Measurements from ENCODE around the gene KRT85.

Gene KRT85

DNA sequence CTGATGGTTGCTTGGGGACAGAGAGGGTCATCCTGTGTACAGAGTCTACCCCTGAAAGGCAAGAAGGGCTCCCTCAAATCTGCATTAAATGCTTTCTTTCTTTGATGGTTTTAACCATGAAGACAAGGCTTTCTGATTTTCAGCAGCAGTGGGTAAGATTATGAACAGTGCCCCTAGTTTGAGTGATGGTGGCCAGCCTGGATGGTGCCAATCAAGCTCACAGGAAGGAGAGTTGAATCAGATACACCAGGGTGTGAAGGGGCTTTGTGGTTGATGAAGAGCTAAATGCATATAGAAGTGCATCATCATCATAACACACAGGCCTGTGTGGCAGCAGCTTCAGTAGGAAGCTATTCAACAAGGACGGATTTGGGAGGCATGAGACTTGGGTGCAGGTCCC lies 5.7 kb downstream of the KRT85 start:
- H3K4me3 ChIP-seq (ENCODE audit: low read length): no peak overlapping the region
- TF ChIP-seq, protein P1, sequence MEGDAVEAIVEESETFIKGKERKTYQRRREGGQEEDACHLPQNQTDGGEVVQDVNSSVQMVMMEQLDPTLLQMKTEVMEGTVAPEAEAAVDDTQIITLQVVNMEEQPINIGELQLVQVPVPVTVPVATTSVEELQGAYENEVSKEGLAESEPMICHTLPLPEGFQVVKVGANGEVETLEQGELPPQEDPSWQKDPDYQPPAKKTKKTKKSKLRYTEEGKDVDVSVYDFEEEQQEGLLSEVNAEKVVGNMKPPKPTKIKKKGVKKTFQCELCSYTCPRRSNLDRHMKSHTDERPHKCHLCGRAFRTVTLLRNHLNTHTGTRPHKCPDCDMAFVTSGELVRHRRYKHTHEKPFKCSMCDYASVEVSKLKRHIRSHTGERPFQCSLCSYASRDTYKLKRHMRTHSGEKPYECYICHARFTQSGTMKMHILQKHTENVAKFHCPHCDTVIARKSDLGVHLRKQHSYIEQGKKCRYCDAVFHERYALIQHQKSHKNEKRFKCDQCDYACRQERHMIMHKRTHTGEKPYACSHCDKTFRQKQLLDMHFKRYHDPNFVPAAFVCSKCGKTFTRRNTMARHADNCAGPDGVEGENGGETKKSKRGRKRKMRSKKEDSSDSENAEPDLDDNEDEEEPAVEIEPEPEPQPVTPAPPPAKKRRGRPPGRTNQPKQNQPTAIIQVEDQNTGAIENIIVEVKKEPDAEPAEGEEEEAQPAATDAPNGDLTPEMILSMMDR (conservative IDR thresholded peaks at IDR 0.05; ENCODE audit: low read length): no peak
- no peak for DNase-seq (ENCODE audit: low read depth)

DNA sequence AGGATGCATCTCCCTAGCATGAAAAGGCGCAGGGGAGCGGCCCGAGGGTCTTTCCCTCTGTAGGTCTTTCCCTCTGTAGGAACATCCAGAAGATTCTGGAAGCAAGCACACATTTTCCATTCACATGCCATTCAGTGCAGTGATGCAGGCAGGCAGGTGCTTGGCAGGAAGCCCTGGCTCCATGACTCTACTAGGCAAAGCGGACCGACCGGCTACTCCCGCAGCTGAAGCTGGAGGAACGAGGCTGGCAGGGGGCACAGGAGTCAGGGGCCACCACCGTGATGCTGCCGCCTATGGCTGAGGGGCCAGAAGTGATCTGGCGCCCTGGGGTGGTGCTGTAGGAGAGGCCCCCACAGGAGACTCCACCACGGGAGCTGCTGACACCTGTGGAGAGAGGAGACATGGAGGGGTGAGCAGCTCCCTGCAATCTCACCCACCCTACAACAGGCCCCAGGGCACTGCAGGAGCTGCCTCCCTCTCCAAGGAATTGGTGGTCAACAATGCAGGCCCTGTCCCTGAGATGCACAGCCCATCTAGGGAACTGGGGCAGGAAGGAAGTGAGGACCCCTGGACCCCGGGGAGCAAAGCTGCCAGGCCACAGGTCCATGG lies 6.5 kb downstream of the KRT85 start:
- no peak overlapping the region for H3K4me3 ChIP-seq (ENCODE audit: low read length)
- TF ChIP-seq, protein P1 (conservative IDR thresholded peaks at IDR 0.05; ENCODE audit: low read length): no peak
- no peak for DNase-seq (ENCODE audit: low read depth)

DNA sequence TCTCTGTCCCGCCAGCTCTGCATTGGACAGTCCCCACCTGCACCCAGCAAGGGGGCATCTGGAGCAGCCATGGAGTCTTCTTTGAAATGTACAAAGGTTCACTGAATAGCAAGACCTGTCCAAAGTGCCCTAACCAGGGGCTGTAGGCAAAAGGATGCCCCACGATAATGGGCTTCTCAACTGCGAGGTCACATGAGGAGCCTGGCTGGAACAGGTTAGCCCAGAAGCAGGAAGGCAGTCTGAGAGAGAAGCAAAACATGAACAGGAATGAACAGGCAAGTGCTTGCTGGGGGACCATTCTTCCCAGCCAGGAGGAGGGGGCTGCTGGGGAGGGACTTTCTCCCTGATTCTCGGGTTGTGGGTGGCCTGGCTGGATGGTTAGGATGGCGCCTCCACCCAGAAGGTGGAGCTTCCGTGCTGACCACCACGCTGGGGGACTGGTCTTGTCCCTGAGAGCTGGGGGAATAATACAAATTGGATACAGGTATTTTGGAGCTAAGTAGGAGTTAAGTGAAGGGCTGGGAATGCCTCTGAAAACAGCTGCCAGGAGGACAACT lies 7.1 kb downstream of the KRT85 start:
- DNase-seq (ENCODE audit: low read depth): no peak
- TF ChIP-seq, protein P1 (conservative IDR thresholded peaks at IDR 0.05; ENCODE audit: low read length): no peak
- no peak overlapping the region for H3K4me3 ChIP-seq (ENCODE audit: low read length)

DNA sequence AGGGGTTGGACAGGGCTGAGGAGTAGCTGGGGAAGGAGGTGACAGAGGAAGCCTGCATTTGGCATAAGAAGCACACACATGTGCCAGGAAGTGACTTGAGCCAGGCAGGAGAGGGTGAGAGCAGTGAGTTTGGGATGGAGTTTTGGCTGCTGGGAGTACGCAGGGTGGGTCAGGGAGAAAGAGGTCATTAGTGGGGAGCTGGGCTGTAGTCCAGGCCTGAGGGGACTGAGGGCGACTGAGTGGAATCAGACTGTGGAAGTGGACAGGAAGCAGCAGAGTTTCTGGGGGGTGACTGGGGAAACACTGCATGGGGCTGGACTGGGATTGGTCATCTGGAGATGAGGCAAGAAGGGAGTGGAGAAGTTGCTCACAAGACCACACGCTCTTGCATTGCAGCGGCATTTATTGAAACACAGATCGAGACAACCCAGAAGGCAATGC lies 7.6 kb downstream of the KRT85 start:
- DNase-seq (ENCODE audit: low read depth): peak; percentile 11
- TF ChIP-seq, protein P1 (conservative IDR thresholded peaks at IDR 0.05; ENCODE audit: low read length): no peak
- no peak overlapping the region for H3K4me3 ChIP-seq (ENCODE audit: low read length)

- DNase-seq (ENCODE audit: low read depth): no peak
- no peak overlapping the region for H3K4me3 ChIP-seq (ENCODE audit: low read length)
- TF ChIP-seq, protein P1 (conservative IDR thresholded peaks at IDR 0.05; ENCODE audit: low read length): no peak
Measured at GRCh38 chr12:52358575-52359350, 8.5 kb downstream of the KRT85 start.

- TF ChIP-seq, protein P1 (conservative IDR thresholded peaks at IDR 0.05; ENCODE audit: low read length): no peak
- no peak for DNase-seq (ENCODE audit: low read depth)
- H3K4me3 ChIP-seq (ENCODE audit: low read length): no peak overlapping the region
Measured at GRCh38 chr12:52356762-52357580, 10.3 kb downstream of the KRT85 start.

Data from AG10803 (cell line).